ENCODE data around the gene NT5DC3.
"Not testable (repeated sequence)": the region's sequence is repeated elsewhere in the genome, so short reads cannot be mapped to it uniquely, and the experiment has no call there.

Gene NT5DC3

DNA sequence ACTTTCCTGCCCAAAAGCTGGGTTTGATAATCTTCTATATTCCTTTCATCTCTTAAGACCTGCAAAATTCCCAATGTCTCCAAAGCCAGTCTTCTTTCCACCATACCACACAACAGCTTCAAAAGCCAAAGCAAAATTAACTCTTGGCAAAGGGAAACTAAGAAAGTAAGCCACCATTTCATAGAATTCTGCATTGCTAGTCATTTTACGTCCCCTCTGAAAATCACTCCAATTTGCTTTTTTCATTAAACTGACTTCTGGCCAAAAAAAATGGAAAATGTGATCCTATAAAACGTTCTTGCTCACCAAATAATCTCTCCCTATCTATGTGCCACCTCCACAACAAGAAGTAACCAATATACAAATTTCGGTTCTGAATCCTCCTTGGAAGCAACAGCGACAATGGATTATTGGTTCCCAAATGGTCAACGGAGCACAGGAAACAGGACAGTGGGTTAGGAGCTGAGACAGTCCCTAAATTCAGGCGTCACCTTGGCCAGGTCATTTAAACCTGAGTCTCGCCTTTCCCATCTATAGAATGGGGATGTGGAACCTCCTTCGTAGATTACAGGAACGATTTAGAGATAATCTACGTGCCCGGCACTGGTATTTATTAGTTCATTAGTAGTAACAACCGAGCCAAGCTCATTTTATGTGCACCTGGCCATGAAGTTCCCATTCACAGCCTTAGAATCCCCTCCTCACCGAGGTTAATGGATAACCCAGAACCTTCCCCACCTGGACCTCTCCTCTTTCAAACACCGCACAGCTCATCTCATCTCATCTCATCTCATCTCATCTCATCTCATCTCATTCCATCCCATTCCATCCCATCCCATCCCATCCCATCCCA, 1.2 kb downstream of the NT5DC3 start:
- peak overlapping the region; percentile 65 for H3K4me3 ChIP-seq (ENCODE audit: low read depth, low read length)
- TF ChIP-seq, protein P1, sequence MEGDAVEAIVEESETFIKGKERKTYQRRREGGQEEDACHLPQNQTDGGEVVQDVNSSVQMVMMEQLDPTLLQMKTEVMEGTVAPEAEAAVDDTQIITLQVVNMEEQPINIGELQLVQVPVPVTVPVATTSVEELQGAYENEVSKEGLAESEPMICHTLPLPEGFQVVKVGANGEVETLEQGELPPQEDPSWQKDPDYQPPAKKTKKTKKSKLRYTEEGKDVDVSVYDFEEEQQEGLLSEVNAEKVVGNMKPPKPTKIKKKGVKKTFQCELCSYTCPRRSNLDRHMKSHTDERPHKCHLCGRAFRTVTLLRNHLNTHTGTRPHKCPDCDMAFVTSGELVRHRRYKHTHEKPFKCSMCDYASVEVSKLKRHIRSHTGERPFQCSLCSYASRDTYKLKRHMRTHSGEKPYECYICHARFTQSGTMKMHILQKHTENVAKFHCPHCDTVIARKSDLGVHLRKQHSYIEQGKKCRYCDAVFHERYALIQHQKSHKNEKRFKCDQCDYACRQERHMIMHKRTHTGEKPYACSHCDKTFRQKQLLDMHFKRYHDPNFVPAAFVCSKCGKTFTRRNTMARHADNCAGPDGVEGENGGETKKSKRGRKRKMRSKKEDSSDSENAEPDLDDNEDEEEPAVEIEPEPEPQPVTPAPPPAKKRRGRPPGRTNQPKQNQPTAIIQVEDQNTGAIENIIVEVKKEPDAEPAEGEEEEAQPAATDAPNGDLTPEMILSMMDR (IDR thresholded peaks at IDR 0.05; ENCODE audit: borderline replicate concordance, insufficient read depth, low read depth, low read length): no peak

DNA sequence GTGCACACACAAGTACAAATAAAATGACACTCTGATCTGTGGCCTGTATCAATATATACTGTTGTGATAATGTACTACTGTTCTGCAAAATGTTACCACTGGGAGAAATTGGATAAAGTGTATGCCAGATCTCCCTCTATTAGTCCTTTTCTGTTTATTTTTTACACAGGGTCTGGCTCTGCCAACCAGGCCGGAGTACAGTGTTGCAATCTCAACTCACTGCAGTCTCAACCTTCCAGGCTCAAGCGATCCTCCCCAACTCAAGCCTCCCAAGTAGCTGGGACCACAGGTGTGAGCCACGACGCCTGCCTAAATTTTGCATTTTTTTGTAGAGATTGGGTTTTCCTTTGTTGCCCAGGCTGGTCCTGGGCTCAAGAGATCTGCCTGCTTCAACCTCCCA, 1.9 kb downstream of the NT5DC3 start:
- TF ChIP-seq, protein P1 (IDR thresholded peaks at IDR 0.05; ENCODE audit: borderline replicate concordance, insufficient read depth, low read depth, low read length): no peak
- H3K4me3 ChIP-seq (ENCODE audit: low read depth, low read length): no peak overlapping the region

DNA sequence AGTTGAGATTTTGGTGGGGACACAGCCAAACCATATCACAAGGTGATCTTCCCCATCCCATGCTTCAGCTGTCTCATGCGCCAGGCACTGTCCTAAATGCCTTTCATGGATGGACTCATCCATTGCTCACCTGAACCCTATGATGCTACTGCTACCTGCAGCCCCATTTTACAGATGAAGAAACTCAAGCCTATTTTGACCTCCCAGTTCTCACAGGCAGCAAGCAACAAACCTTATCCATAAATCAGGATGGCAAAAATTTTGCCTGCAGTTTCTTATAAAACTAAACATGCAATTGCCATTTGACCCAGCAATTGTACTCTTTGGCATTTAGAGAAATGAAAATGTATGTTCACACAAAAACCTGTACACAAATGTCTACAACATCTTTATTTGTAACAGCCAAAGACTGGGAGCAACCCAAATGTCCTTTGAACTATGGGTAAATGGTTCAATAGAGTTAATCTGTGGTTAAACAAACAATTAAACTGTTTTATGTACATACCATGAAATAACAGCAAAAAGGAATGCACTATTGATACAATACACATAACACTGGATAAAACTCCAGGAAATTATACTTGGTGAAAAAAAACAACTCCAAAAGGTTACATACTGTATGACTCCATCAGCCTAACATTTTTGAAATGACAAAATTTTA, 2.6 kb downstream of the NT5DC3 start:
- no peak overlapping the region for H3K4me3 ChIP-seq (ENCODE audit: low read depth, low read length)
- TF ChIP-seq, protein P1 (IDR thresholded peaks at IDR 0.05; ENCODE audit: borderline replicate concordance, insufficient read depth, low read depth, low read length): no peak

DNA sequence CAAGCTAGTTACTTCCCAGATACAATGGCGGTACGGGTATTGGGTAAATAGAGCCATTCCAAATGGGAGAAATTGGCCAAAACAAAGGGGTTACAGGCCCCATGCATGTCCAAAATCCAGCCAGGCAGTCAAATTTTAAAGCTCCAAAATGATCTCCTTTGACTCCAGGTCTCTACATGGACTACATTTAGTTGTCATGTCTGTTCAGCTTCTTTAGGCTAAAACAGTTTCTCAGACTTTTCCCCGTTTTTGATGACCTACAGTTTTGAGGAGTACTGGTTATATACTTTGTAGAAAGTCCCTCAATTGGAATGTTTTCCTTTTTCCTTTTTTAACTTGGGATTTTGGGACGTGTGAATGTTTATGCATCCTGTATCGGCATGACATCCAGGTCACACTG, 4.7 kb downstream of the NT5DC3 start:
- TF ChIP-seq, protein P1 (IDR thresholded peaks at IDR 0.05; ENCODE audit: borderline replicate concordance, insufficient read depth, low read depth, low read length): no peak

DNA sequence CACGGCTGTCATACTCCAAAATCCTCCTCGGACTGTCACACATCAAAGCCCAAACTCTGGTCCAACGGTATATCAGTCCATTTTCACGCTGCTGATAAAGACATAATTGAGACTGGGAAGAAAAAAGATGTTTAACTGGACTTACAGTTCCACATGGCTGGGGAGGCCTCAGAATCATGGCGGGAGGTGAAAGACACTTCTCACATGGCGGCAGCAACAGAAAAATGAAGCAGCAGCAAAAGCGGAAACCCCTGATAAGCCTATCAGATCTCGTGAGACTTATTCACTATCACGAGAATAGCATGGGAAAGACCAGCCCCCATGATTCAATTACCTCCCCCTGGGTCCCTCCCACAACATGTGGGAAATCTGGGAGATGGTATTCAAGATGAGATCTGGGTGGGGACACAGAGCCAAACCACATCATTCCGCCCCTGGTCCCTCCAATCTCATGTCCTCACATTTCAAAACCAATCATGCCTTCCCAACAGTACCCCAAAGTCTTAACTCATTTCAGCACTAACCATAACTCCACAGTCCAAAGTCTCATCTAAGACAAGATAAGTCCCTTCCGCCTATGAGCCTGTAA, 5.2 kb downstream of the NT5DC3 start:
- H3K4me3 ChIP-seq (ENCODE audit: low read depth, low read length): not testable (repeated sequence)

More for the DNA sequence above, 4.7 kb downstream of the NT5DC3 start:
- H3K4me3 ChIP-seq (ENCODE audit: low read depth, low read length): no peak overlapping the region

DNA sequence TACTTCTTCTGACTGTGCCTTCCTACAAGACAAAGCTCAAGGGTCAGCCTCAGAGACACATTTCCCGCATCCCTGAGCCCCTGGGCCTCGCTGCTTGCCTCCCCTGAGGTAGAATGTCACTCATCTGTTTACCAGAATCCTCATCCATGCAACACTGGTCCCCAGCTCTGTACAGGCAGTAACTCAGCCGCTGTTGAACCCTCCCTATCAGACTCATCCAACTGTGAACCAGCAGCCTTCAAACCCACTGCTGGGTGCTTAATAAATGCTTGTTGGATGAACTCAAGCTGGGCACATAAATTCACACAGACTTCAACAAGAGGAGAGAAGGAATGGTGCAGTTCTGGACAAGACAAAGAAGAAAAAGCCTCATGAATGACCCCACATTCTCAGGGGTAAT, 6.1 kb downstream of the NT5DC3 start:
- TF ChIP-seq, protein P1 (IDR thresholded peaks at IDR 0.05; ENCODE audit: borderline replicate concordance, insufficient read depth, low read depth, low read length): no peak
- no peak overlapping the region for H3K4me3 ChIP-seq (ENCODE audit: low read depth, low read length)

DNA sequence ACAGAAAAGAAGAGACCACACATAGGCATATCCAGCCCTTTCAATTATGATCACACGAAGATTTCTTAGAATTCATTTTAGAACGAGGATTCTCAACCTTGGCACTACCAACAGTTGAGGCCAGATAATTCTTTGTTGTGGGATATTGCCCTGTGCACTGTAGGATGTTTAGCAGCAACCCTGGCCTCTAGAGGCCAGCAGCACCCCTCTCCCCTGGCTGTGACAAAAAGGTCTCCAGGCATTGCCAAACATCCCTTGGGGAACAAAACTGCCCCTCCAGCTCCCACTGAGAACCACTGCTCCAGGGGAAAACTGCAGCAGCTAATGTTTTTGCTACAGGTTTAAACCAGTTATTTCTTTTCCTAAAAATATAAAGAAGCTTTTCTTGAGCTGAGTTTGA, 7.1 kb downstream of the NT5DC3 start:
- TF ChIP-seq, protein P1 (IDR thresholded peaks at IDR 0.05; ENCODE audit: borderline replicate concordance, insufficient read depth, low read depth, low read length): no peak
- H3K4me3 ChIP-seq (ENCODE audit: low read depth, low read length): no peak overlapping the region

Data from GM12875 (cell line).